Inflammatory macrophage (primary cell): ENCODE data around the gene MAP2K7.

ENCODE experiments used
- DNase-seq, 2 donors: peaks; one replicate each; pipeline ENCODE4 v3.0.0-alpha.2; 2020 to 2022

MAP2K7 gene

GRCh38 chr19:7920519-7921301 lies 17.0 kb downstream of the MAP2K7 start:
- DNase-seq: peak; percentile 96 to 97

DNA sequence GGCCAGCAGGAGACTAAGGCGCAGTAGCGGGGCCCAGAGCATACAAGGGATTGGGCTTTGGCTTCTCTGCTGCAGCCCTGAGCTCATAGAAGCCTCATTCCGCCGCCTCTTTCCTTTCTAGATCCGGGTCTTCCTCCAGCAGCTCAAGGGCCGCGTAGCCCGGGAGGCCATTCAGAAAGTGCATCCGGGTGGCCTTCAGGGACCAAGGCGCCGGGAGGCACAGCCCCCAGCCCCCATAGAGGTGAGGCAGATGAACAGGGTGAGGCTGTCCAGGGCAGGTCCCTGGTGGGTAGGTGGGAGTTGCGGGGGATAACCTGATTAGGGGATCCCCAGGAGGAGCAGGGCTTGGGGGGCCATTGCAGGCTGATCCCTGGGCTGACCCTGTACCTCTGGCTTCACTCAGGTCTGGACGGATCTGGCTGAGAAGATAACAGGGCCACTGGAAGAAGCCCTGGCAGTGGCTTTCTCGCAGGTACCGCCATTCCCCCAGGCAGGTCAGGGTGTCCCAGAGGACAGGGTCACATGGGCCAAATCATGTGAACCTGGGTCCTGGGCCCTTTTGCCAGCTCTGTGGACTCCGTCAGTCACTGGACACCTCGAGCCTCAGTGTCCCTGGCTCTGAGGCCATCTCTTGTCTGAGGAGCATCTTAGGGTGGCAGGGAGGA lies 17.8 kb downstream of the MAP2K7 start:
- DNase-seq: no peak

DNA sequence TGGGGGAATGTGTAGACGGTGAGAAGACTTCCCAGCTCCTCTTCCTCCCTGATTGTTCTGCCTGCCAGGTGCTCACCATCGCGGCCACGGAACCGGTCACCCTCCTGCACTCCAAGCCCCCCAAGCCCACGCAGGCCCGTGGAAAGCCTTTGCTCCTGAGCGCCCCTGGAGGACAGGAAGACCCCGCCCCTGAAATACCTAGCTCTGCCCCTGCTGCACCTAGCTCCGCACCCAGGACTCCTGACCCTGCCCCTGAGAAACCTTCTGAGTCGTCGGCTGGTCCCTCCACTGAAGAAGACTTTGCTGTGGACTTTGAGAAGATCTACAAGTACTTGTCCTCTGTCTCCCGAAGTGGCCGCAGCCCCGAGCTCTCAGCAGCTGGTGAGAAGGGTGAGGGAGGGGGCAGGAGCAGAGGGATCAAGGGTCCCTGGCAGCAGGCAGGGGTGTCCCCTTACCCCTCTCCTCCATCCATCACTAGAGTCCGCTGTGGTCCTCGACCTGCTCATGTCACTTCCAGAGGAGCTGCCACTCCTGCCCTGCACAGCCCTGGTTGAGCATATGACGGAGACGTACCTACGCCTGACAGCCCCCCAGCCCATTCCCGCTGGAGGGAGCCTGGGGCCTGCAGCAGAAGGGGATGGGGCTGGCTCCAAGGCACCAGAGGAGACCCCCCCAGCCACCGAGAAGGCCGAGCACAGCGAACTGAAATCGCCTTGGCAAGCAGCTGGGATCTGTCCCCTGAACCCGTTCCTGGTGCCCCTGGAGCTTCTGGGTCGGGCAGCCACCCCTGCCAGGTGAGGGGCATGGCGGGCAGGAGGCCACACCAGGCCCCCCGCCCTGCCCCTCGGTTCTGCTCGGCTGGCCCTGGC lies 18.5 kb downstream of the MAP2K7 start:
- no peak for DNase-seq

DNA sequence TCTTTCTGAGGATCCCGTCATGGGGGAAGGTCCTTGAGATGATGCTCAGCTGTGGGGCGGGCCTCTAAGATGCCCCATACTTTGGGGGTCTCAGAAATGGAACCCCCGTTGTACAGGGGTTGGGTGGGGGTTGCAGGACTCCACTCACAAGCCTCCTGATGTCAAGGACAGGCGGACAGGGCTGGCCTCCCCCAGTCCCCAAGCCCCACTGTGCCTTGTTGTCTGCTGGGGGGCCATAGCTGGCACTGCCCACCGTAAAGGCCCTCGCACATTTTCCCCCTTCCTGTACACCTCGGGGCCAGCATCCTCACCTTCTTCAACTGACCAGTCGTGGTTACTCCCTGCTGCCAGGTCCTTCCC lies 19.1 kb downstream of the MAP2K7 start:
- no peak for DNase-seq

GRCh38 chr19:7923295-7924191 lies 19.9 kb downstream of the MAP2K7 start:
- no peak for DNase-seq

- no peak for DNase-seq
Observed at GRCh38 chr19:7924241-7924640, 20.6 kb downstream of the MAP2K7 start.

GRCh38 chr19:7924651-7925170 lies 21.0 kb downstream of the MAP2K7 start:
- no peak for DNase-seq

GRCh38 chr19:7925171-7925851 lies 21.6 kb downstream of the MAP2K7 start:
- peak; percentile 29 to 59 for DNase-seq

DNA sequence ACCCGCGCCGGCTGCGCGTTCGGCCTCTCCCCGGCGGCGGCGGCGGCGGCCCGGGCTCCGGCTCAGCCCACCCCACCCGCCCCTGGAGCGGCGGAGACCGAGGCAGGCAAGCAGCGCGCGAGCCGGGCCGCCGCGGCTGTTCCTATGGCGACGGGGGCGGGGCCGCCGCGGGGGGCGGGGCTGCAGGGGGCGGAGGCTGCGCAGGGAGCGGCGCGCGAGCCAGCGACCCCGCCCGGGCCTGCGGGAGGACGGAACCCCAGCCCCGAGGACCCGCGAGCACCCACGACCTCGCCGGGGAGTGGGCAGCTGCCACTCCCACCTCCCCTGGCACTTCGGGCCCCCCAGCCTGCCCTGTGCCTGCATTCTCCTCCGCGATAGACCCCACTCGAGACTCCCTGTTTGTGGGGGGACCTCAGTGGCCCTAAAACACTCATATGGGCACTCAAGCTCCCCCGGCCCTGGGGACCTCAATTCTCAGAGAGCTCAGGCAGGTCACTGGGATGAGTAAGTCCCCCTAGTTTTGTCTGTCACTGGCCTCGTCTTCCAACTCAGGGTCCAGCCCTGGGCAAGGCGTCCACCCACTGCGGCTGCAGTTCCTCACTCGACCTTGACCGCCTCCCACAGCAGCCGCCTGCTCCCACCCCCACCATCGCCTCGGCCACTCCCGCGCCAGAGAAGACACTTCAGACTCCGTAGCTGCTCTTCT lies 22.5 kb downstream of the MAP2K7 start, which contains the start of gene CTXN1:
TSS of gene CTXN1 (minus strand) at position 115 of the 706 bp plus-strand sequence. CDS start 597 bp downstream, outside the sequence.
- peak; percentile 26 to 67 for DNase-seq

DNA sequence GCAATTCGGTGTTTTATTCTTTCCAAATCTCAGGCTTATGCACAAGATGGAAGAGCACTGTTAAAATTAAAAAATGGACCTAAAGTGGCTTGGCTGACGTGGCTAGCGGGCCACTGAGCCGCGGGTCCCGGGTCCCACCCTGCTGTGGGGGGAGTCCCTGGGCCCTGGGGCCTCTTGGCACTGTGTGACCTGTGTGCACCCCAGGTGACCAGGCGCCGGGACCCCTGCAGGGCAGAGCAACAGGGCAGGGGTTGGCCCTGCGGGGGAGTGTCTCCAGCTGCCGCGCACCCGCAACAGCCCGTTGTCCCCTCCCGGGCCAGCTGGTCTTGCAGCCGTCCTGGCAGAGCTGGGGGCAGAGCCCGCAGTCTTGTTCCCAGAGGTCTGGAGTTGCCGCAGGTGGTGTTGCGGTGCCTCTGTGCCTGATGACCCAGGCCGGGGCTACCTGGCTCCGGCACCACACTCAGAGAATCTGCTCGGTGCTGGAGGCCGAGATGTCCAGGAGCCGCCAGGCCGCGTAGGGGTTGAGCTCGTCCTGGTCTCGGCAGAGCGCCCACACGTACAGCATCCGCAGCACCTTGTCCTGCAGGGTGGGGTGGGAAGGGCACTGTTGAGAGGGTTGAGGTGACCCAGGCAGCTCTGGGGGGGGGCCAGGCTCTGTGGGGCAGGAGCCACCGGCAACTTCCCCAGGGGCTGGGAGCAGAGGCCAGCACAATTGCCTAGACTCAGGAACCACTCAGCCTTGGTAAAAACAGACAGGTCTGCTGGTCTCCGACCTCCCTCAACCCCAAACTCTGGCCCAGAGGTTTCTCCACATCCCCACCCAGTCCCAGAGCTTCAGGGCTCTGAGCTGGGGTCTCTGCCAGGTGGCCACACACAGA lies 23.3 kb downstream of the MAP2K7 start:
- no peak for DNase-seq

GRCh38 chr19:7927605-7928333 lies 24.1 kb downstream of the MAP2K7 start:
- no peak for DNase-seq

DNA sequence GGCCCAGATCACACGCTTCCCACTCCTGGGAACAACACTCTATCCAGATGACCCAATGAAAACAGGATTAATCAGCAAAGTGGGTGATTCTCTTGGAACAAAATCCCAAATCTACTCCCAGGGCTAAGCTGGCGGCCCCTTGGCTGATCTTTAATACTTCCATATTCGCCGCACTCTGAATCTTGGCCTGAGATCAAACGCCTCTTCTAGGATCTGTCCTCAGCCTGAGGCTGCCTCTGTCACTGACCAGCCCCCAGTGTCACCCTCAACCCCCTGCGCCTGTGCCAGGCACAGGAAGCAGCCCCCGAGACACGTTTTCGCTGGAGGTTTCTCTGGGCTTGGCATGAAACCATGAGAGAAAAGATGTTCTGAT lies 24.6 kb downstream of the MAP2K7 start:
- DNase-seq: no peak

GRCh38 chr19:7928741-7929701 lies 25.3 kb downstream of the MAP2K7 start:
- peak; percentile 21 to 46 for DNase-seq

DNA sequence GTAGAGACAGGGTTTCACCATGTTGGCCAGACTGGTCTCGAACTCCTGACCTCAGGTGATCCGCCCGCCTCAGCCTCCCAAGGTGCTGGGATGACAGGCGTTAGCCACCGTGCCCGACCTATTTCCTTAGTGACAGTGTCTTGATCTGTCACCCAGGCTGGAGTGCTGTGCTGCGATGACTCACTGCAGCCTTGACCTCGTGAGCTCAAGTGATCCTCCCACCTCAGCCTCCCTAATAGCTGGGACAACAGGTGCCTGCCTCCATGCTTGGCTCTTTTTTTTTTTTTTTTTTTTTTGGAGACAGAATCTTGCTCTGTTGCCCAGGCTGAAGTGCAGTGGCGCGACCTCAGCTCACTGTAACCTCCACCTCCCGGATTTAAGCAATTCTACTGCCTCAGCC lies 26.4 kb downstream of the MAP2K7 start:
- DNase-seq: peak in 1 of 2 donors; percentile 57

DNA sequence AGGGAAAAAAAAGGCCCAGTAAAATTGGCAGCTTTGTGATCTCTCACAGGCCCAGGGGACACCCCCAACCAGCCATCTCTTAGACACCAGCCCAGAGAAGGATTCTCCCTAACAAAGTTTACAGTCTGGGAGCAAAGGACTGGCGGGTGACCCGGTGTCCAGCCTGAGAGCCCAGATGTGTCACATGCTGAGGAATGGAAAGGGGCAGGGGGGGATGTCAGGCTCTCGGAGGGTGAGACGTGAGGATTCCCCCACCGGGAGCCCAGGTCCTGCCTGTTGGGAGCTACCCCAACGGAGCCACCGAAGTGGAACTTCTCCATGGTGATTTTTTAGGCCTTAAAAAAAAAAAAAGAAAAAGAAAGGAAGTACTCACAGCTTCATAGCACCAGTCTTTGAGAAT lies 27.1 kb downstream of the MAP2K7 start:
- no peak for DNase-seq

GRCh38 chr19:7931221-7932061 lies 27.8 kb downstream of the MAP2K7 start:
- no peak for DNase-seq
